Measurements from ENCODE around the gene TET2. TPM values are rescaled to one million over a fixed set of nuclear protein-coding genes. Genes with fewer than 3 reads are reported as not detected.
"Not testable (repeated sequence)": the region's sequence is repeated elsewhere in the genome, so short reads cannot be mapped to it uniquely, and the experiment has no call there.

TET2 gene
- total RNA-seq, 1 experiment from 2014 or later: 6.7 TPM

DNA sequence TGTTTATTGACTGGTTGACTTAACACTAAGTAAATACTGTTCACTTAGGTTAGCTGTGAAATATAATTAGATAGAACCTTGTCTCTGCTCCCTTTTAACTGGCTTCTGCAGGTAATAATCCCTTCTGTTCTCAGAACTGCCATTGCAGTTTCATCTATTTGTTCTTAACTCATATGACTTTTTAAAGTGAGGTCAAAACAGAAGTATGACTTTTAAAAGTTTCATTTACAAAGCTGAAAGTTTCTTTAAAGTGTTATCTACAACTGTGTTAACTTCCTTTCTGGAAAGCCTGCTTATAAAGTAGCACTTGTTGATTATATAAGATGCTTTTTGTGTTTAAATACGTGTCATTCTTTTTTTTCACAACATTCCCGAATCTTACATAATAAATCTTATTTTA lies 127.4 kb downstream of the TET2 start:
- in situ Hi-C loops (cut with HindIII; ENCODE audit: low sequenced_read_pairs): no loop called here
- no peak for DNase-seq (ENCODE audit: low spot score)

DNA sequence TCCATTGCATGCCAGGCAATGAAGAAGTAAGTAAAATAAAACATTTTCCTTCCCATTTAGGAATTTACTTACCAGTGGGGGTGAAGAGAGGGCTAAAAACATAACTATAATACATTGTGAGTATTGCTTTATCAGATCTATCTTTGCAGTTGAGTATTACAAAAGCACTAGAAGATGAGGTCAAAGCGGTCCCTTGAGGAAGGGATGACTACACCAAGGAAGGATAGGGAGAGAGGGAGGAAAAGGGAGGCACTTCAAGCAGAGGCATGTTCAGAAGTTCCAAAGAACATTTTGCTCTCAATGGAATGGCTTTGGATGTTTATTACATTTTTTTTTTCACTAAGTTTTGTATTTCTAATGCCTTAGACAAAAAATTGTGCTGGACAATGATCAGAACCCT lies 127.8 kb downstream of the TET2 start:
- in situ Hi-C loops (cut with HindIII; ENCODE audit: low sequenced_read_pairs): no loop called here
- no peak for DNase-seq (ENCODE audit: low spot score)

DNA sequence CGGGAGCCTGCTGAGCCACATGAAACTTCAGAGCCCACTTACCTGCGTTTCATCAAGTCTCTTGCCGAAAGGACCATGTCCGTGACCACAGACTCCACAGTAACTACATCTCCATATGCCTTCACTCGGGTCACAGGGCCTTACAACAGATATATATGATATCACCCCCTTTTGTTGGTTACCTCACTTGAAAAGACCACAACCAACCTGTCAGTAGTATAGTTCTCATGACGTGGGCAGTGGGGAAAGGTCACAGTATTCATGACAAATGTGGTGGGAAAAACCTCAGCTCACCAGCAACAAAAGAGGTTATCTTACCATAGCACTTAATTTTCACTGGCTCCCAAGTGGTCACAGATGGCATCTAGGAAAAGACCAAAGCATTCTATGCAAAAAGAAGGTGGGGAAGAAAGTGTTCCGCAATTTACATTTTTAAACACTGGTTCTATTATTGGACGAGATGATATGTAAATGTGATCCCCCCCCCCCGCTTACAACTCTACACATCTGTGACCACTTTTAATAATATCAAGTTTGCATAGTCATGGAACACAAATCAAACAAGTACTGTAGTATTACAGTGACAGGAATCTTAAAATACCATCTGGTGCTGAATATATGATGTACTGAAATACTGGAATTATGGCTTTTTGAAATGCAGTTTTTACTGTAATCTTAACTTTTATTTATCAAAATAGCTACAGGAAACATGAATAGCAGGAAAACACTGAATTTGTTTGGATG lies 129.9 kb downstream of the TET2 start:
- in situ Hi-C loops (cut with HindIII; ENCODE audit: low sequenced_read_pairs): no loop called here
- DNase-seq (ENCODE audit: low spot score): no peak

DNA sequence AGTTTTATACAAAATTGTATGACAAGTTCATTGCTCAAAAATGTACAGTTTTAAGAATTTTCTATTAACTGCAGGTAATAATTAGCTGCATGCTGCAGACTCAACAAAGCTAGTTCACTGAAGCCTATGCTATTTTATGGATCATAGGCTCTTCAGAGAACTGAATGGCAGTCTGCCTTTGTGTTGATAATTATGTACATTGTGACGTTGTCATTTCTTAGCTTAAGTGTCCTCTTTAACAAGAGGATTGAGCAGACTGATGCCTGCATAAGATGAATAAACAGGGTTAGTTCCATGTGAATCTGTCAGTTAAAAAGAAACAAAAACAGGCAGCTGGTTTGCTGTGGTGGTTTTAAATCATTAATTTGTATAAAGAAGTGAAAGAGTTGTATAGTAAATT lies 131.0 kb downstream of the TET2 start:
- in situ Hi-C loops (cut with HindIII; ENCODE audit: low sequenced_read_pairs): no loop called here
- DNase-seq (ENCODE audit: low spot score): no peak

DNA sequence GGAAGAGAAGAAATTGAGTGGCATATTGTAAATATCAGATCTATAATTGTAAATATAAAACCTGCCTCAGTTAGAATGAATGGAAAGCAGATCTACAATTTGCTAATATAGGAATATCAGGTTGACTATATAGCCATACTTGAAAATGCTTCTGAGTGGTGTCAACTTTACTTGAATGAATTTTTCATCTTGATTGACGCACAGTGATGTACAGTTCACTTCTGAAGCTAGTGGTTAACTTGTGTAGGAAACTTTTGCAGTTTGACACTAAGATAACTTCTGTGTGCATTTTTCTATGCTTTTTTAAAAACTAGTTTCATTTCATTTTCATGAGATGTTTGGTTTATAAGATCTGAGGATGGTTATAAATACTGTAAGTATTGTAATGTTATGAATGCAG lies 132.6 kb downstream of the TET2 start:
- in situ Hi-C loops (cut with HindIII; ENCODE audit: low sequenced_read_pairs): no loop called here
- DNase-seq (ENCODE audit: low spot score): no peak

DNA sequence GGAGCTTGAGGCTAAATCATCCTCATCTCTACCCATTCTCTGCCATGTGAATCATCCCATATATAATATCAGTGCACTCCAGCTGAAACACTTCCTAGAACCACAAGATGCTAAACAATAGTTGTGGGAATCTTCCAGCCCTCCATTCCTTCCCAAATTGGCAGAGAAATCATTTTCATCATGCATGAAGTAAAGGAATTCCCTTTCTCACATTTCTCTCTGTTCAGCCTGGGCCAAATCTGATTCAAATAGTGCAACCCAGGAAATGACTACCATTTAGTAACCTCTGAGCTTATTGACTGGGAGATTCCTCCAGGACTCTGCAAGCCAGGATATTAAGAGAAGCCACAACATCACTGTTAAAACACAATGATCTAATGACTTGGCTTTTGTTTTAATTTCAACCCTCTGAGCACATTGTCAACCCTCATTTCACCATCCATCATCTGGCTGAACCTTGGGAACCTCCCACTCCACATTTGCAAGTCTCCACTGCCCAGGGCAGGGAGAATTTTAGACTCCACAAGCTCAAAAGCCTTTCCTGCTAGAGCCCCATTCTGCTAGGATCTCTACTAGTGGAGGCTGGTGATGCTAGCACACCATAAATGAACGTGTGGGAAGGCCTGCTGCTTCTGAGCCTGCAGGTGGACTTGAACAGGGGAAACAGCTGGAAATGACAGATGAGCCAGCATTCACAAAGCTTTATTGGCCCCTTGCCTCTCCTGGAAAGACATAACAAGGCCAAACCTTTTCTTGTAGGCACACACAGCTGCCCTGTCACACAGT lies 133.9 kb downstream of the TET2 start:
- DNase-seq (ENCODE audit: low spot score): no peak
- in situ Hi-C loops (cut with HindIII; ENCODE audit: low sequenced_read_pairs): no loop called here

DNA sequence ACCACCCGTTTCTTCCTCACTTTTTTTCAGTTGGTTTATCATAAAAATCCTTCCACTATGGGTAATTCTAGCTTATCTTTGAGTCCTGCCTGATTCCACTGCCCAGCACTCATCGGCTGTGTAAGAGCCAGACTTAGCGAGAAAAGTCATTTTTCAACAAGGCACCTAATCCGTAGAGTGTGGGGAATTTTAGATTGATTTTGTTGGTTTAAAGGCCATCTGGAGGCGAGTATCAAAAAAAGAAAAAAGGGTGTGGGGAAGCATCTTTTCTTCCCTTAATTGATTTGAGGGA lies 134.4 kb downstream of the TET2 start:
- DNase-seq (ENCODE audit: low spot score): no peak
- in situ Hi-C loops (cut with HindIII; ENCODE audit: low sequenced_read_pairs): no loop called here

DNA sequence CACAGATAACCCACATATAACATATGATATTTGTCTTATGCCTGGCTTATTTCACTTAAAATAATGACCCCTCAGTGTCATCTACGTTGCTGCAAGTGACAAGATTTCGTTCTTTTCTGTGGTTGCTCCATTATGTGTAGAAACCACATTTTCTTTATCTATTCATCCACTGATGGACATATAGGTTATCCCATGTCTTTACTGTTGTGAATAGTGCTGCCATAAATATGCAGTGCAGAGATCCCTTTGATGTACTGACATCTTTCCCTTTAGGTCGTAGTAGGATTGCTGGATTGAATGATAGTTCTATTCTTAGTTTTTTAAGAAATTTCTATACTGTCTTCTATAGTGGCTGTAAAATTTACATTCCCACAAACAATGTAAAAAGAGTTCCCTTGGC lies 135.8 kb downstream of the TET2 start:
- in situ Hi-C loops (cut with HindIII; ENCODE audit: low sequenced_read_pairs): no loop called here
- no peak for DNase-seq (ENCODE audit: low spot score)

DNA sequence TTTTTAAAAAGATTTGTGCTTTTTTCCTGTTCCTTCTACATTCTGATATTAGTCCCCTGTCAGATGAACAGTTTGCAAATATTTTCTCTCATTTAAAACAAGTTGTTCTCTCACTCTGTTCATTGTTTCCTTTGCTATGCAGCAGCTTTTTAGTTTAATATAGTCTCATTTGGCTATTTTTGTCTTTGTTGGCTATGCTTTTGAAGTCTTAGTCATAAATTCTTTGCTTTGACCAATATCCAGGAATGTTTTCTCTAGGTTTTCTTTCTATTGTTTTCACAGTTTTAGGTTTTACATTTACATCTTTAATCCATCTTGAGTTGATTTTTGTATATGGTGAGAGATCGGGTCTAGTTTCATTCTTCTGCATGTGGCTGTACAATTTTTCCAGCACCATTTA lies 136.8 kb downstream of the TET2 start:
- in situ Hi-C loops (cut with HindIII; ENCODE audit: low sequenced_read_pairs): no loop called here
- DNase-seq (ENCODE audit: low spot score): no peak

DNA sequence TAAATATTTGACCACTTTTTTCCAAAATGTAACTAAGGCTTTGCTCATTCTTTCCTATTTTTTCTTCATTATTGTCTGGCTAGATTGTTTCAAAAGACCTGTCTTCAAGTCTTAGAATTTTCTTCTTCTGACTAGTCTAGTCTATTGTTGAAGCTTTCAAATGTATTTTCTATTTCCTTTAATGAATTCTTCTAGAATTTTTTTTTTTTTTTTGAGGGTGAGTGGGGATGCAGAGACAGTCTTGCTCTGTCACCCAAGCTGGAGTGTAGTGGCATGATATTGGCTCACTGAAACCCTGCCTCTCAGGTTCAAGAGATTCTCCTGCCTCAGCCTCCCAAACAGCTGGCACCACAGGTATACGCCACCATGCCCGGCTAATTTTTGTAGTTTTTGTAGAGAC lies 141.4 kb downstream of the TET2 start:
- no peak for DNase-seq (ENCODE audit: low spot score)
- in situ Hi-C loops (cut with HindIII; ENCODE audit: low sequenced_read_pairs): no loop called here

DNA sequence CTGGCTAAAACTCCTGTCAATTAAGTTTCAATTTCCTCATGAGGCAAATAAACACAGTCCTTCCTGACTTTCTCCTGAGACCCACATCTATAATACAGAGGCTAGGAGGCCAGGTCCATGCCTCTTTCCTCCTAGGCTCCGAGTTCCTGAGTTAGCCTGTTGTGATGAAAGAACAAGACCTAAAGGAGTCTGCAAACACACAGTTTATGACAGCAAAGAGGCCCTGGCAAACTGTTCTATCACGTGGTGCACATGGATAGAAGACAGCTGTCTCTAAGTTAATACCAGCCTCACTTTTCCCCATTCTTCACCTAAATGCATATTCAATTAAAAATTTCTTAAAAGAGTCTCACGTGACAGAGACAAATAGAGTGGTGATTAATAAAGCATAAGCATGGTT lies 145.2 kb downstream of the TET2 start:
- in situ Hi-C loops (cut with HindIII; ENCODE audit: low sequenced_read_pairs): no loop called here
- DNase-seq (ENCODE audit: low spot score): no peak

DNA sequence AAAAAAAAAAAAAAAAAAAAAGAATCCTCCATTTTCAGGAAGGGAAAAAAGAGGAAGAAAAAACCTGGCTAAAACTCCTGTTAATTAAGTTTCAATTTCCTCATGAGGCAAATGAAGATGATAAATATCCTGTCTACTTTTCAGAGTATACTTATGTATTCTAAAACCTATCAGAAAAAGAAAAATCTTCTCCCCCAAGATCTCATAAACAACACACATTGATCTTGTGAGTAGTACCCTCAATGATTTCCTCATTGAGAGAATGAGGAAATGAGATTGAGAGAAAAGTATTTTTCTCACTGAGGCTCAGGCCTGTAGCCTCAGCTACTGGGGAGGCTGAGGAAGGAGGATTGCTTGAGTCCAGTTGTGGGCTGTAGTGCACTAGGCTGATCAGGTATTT lies 146.7 kb downstream of the TET2 start:
- no peak for DNase-seq (ENCODE audit: low spot score)
- in situ Hi-C loops (cut with HindIII; ENCODE audit: low sequenced_read_pairs): no loop called here

DNA sequence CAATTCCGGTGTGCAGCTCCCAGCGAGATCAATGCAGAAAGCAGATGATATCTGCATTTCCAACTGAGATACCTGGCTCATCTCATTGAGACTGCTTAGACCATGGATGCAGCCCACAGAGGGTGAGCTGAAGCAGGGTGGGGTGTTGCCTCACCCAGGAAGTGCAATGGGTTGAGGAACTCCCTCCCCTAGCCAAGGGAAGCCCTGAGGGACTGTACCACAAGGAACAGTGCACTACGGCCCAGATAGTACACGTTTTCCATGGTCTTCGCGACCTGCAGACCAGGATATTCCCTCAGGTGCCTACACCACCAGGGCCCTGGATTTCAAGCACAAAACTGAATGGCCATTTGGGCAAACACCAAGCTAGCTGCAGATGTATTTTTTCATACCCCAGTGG lies 150.0 kb downstream of the TET2 start:
- no peak for DNase-seq (ENCODE audit: low spot score)
- in situ Hi-C loops (cut with HindIII; ENCODE audit: low sequenced_read_pairs): no loop called here

DNA sequence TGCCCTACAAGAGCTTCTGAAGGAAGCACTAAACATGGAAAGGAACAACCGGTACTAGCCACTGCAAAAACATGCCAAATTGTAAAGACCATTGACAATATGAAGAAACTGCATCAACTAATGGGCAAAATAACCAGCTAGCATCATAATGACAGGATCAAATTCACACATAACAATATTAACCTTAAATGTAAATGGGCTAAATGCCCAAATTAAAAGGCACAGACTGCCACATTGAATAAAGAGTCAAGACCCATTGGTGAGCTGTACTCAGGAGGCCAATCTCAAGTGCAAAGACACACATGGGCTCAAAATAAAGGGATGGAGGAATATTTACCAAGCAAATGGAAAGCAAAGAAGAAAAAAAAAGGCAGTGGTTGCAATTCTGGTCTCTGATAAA lies 152.4 kb downstream of the TET2 start:
- in situ Hi-C loops (cut with HindIII; ENCODE audit: low sequenced_read_pairs); DNase-seq (ENCODE audit: low spot score): not testable (repeated sequence)

DNA sequence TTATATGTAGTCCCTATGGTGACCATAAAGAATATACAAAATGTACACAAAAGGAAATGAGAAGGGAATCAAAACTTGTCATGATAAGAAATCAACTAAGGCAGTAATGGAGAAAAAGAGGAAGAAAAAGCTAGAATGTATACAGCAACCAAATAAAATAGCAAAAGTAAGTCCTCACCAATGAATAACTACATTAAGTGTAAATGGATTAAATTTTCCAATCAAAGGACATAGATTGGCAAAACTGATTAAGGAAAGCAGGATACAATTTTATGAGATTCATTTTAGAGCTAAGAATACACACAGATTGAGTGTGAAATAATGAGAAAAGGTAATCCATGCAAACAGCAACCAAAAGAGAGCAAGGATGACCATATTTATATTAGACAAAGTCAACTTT lies 157.4 kb downstream of the TET2 start:
- no peak for DNase-seq (ENCODE audit: low spot score)
- in situ Hi-C loops (cut with HindIII; ENCODE audit: low sequenced_read_pairs): no loop called here

DNA sequence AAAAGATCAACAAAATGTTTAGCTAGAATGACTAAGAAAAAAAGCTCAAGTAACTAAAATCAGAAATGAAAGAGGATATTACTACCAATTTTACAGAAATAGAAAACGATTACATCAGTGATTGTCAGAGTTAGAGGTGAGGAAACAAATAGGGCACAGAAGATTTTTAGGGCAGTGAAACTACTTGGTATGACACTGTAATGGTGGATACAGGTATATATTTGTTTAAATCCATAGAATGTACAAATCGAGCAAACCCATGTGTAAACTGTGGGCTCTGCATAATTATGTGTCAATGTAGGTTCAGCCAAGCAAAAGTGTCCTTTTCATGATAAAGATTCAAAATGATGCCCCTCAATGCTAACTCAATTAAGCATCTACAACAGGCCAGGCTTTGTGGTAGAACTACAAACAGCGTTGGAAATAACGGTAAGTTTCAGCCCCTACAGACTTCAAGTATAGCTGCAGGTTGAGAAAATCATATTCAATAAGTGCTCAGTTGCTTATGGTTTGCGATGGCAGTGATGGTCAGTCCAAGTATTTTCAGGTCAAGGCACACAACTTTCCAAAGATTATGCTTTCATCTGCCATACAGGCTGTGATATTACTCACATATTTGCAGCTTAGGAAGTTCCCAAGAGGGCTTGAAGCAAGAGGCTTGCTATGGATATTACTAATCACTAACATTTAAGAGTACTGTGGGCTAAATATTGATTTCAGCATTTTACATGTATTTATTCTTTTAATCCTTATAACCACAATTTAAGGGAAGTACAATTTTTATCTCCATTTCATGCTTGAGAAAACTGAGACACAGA lies 158.6 kb downstream of the TET2 start:
- in situ Hi-C loops (cut with HindIII; ENCODE audit: low sequenced_read_pairs): no loop called here
- no peak for DNase-seq (ENCODE audit: low spot score)

DNA sequence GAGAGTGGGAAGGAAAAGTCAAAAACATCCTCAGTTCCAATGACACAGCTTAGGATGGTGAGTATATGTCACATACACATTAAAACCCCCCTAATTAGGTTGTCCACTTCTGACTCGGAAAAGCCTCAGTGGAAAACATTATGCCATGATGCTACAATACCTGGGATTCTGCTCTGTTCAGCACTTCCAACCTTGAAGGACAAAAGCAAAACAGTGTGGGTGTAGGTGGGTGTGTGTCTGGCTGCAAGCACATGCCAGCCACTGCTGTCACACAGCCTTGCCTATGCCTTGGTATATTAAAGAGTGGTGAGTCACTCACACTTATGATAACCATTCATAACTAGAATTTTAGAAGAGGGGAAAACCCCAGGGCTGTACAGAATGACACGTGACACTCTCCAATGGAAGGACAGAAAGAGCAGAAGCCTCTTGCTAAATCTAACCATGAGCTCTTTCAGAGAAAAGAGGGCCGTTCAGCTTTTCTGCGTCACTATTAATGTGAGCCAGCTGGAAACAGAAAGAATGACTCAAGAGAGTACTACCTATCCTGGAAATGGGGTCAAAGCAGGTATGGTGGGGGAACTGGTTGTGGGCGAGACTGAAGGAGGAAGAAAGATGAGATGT lies 159.6 kb downstream of the TET2 start:
- DNase-seq (ENCODE audit: low spot score): no peak
- in situ Hi-C loops (cut with HindIII; ENCODE audit: low sequenced_read_pairs): no loop called here

DNA sequence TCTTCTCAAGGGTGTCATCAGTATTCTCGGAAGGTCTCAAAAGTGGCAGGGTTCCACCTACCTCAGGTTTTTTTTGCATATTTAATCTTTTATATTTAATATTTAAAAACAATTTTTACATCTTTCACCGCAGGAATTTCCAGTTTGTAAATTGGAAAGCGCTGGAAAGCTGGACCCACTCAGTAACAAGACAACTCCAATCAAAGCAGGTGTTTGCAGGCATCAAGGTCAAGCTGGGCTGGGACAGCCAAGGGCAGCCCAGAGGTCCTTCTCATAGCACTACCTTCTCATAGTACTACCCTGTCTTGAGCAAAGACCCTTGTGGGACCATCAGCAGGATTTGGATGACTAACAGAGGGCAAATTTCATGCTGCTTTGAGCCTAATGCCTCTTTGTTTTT lies 160.1 kb downstream of the TET2 start:
- in situ Hi-C loops (cut with HindIII; ENCODE audit: low sequenced_read_pairs): no loop called here
- no peak for DNase-seq (ENCODE audit: low spot score)

DNA sequence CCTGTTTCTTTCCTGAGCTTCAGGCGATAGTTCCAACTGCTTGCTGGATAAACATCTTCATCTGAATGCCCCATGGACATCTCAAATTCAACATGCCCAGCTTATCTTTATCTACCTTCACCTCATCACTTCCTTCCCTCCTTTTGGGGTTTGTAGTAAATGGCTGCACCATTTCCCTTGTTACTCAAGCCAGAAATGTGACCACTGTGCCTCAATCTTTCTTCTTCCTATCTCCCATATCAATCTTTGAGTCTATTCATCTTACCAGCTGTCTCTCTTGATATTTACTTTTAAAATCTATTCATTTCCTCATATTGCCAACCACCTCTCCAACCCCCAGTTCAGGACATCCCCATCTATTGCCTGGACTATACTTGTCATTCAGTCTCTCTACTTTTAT lies 171.8 kb downstream of the TET2 start:
- in situ Hi-C loops (cut with HindIII; ENCODE audit: low sequenced_read_pairs): no loop called here

DNA sequence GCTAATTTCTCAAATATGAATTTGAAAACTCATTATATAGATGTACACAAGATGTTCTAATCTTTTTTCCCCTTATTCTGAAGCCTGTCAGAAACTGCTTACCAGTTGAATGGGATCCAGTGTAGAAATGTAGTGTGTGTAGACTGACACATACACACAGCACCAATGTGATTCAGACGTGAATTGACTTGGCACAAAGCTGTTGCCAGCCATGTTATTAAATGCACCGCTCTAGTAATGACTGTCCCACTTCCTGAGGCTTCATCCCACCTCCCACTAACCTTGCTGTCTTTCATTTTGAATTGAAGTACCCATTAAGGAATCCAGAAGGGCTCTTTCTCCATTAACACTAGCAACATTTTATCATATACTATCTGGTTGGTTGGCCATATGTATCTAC lies 180.5 kb downstream of the TET2 start:
- no peak for DNase-seq (ENCODE audit: low spot score)
- in situ Hi-C loops (cut with HindIII; ENCODE audit: low sequenced_read_pairs): no loop called here

More for the DNA sequence above, 171.8 kb downstream of the TET2 start:
- no peak for DNase-seq (ENCODE audit: low spot score)
